ENCODE data around the gene SOX5.

Gene SOX5

DNA sequence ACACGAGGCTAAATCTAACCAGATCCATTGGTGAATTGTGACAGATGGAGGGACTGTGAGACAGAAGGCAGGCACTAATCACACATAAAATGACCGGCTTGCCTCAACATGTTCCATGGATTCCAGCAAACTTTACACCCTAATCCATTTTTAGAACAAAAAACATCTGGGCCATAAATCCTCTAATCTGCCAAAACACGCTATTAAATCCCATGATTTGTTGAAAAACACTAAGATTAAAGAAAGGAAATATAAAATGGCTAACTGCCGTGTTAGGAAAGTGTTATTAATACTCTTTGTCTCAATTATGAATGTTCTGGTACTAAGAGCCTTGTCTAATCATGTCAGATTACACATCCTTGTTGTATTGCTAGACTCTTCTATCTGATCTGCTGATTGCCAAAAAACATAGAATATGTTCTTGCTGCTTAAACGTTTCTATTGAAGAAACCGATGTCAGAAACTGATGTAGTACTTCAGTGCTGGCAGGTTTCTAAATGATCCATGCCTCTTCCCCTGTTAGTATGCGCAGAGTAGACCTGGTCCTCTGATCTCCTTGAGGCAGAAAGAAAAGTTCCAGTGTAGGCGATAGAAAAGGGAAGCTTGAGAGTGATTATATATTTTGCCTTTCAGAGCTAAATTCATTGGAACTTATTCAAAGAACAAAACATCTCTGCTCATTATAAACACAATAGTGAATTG, 384.9 kb downstream of the SOX5 start:
- Histone ChIP-seq H3K4me3 (ENCODE audit: low read depth in 1 of 2, low read length in 2 of 2) (no peak overlapping the region), H3K27ac (ENCODE audit: low read length) (no peak overlapping the region), H3K4me1 (ENCODE audit: control insufficient read depth in 1 of 2, insufficient read depth in 2 of 2, low read length in 2 of 2) (no peaks in the 10 kb centered on the region), H3K9me3 (ENCODE audit: control insufficient read depth in 1 of 2, low read length in 2 of 2) (no peaks in the 10 kb centered on the region), H3K27me3 (ENCODE audit: low read depth, low read length) (no peaks in the 10 kb centered on the region), H3K36me3 (ENCODE audit: control insufficient read depth in 1 of 2, insufficient read depth in 2 of 2, low read length in 2 of 2) (no peaks in the 10 kb centered on the region)

DNA sequence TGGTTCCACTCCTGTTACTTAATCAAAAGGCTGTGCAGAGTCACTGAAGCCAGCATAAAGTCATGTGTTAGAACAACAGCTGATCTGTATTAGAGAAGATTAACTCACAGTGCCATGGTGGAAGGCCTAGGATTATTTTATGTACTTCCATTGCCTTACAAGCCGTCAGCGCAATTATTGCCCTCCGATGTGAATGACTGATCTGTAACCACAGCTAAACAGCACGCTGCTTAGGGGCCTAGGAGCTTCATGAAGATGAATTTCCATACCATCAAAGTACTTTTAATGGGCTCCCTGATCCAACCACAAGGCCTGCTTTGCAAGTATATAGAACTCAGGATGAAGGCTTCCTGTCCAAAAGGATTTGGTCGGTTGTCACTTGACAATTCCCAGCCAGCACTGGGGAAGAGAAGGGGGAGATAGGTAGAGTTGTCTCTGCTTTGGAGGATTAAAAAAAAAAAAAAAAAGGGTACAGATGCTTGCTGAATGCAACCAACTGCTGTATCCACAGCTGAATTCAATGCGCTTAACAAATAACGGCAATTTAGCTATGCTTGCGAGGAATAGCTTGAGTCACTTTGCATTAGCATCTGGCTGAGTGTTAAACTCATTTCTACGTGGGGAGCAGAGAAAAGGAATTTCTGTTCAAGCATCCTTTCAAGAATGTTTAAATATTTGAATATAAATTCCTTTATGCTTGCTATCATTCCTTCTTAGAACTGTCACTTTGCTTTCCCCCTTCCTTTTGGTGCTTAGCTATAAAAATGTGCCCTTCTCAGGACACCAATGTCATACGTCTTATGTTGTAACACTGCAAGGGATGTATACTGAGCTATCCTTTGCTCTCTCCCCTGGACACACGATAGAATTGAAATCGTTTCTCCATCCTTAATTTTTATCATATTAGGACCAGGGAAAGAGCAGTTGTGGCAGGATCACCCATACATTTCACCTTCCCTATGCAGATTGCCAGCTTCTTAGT, 387.8 kb downstream of the SOX5 start:
- no peak overlapping the region for H3K27ac ChIP-seq (ENCODE audit: low read length)
- H3K4me3 ChIP-seq (ENCODE audit: low read depth in 1 of 2, low read length in 2 of 2), result no peak overlapping the region
- H3K36me3 ChIP-seq (ENCODE audit: control insufficient read depth in 1 of 2, insufficient read depth in 2 of 2, low read length in 2 of 2), result no peaks in the 10 kb centered on the region
- no peaks in the 10 kb centered on the region for H3K27me3 ChIP-seq (ENCODE audit: low read depth, low read length)
- no peaks in the 10 kb centered on the region for H3K9me3 ChIP-seq (ENCODE audit: control insufficient read depth in 1 of 2, low read length in 2 of 2)
- no peaks in the 10 kb centered on the region for H3K4me1 ChIP-seq (ENCODE audit: control insufficient read depth in 1 of 2, insufficient read depth in 2 of 2, low read length in 2 of 2)

DNA sequence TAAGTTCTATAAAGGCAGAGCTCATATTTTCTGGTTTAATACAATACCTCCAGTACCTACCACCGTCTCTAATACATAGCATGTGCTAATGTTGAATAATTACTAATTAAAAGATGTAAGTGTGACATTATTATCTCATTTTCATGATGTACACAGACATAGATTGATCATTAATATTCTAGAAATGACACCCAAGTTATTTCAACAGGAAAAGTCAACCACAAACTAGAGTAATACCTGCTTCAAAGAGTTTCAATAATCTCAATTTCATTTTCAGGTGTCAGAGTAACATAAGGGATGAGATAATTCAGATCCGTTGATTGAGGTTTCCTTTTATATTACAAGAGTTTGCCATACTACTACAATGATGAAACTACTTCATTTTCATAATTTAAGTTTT, 388.9 kb downstream of the SOX5 start:
- Histone ChIP-seq H3K27me3 (ENCODE audit: low read depth, low read length) (no peaks in the 10 kb centered on the region), H3K4me3 (ENCODE audit: low read depth in 1 of 2, low read length in 2 of 2) (no peak overlapping the region), H3K27ac (ENCODE audit: low read length) (no peak overlapping the region), H3K9me3 (ENCODE audit: control insufficient read depth in 1 of 2, low read length in 2 of 2) (no peaks in the 10 kb centered on the region), H3K36me3 (ENCODE audit: control insufficient read depth in 1 of 2, insufficient read depth in 2 of 2, low read length in 2 of 2) (no peaks in the 10 kb centered on the region), H3K4me1 (ENCODE audit: control insufficient read depth in 1 of 2, insufficient read depth in 2 of 2, low read length in 2 of 2) (no peaks in the 10 kb centered on the region)

- no peaks in the 10 kb centered on the region for H3K27me3 ChIP-seq (ENCODE audit: low read depth, low read length)
- no peaks in the 10 kb centered on the region for H3K4me1 ChIP-seq (ENCODE audit: control insufficient read depth in 1 of 2, insufficient read depth in 2 of 2, low read length in 2 of 2)
- no peak overlapping the region for H3K4me3 ChIP-seq (ENCODE audit: low read depth in 1 of 2, low read length in 2 of 2)
- no peaks in the 10 kb centered on the region for H3K36me3 ChIP-seq (ENCODE audit: control insufficient read depth in 1 of 2, insufficient read depth in 2 of 2, low read length in 2 of 2)
- H3K27ac ChIP-seq (ENCODE audit: low read length), result no peak overlapping the region
- H3K9me3 ChIP-seq (ENCODE audit: control insufficient read depth in 1 of 2, low read length in 2 of 2), result no peaks in the 10 kb centered on the region
These were observed 390.2 kb downstream of the SOX5 start for GRCh38 chr12:23559268-23559753.

DNA sequence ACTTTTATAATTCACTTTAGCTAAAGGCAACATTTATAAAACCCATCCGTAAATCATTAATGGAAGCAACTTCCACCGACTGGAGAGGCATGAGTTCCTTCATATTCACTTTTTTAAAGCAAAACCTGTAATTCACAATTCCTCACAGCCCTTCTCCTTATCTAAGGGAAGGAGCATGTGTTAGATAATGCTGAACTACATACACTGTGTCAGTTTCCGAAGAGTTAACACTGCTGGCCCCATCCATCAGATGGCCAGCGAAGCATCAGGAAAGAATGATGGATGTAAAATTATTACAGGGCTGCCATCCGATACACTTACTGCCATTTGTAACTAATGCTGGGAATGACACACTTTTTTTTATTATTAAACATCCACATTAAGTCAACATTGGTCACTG, 392.8 kb downstream of the SOX5 start:
- Histone ChIP-seq H3K9me3 (ENCODE audit: control insufficient read depth in 1 of 2, low read length in 2 of 2) (no peaks in the 10 kb centered on the region), H3K27ac (ENCODE audit: low read length) (no peak overlapping the region), H3K4me3 (ENCODE audit: low read depth in 1 of 2, low read length in 2 of 2) (no peak overlapping the region), H3K4me1 (ENCODE audit: control insufficient read depth in 1 of 2, insufficient read depth in 2 of 2, low read length in 2 of 2) (no peaks in the 10 kb centered on the region), H3K27me3 (ENCODE audit: low read depth, low read length) (no peaks in the 10 kb centered on the region), H3K36me3 (ENCODE audit: control insufficient read depth in 1 of 2, insufficient read depth in 2 of 2, low read length in 2 of 2) (no peaks in the 10 kb centered on the region)

- H3K4me3 ChIP-seq (ENCODE audit: low read depth in 1 of 2, low read length in 2 of 2), result no peak overlapping the region
These were observed 393.7 kb downstream of the SOX5 start for GRCh38 chr12:23555825-23556207.

GRCh38 chr12:23555180-23555824, 394.2 kb downstream of the SOX5 start:
- Histone ChIP-seq H3K4me1 (ENCODE audit: control insufficient read depth in 1 of 2, insufficient read depth in 2 of 2, low read length in 2 of 2) (no peaks in the 10 kb centered on the region), H3K27ac (ENCODE audit: low read length) (no peak overlapping the region), H3K4me3 (ENCODE audit: low read depth in 1 of 2, low read length in 2 of 2) (no peak overlapping the region), H3K27me3 (ENCODE audit: low read depth, low read length) (no peaks in the 10 kb centered on the region), H3K9me3 (ENCODE audit: control insufficient read depth in 1 of 2, low read length in 2 of 2) (no peaks in the 10 kb centered on the region), H3K36me3 (ENCODE audit: control insufficient read depth in 1 of 2, insufficient read depth in 2 of 2, low read length in 2 of 2) (no peaks in the 10 kb centered on the region)

More at GRCh38 chr12:23555825-23556207, 393.7 kb downstream of the SOX5 start:
- H3K36me3 ChIP-seq (ENCODE audit: control insufficient read depth in 1 of 2, insufficient read depth in 2 of 2, low read length in 2 of 2), result no peaks in the 10 kb centered on the region
- no peaks in the 10 kb centered on the region for H3K4me1 ChIP-seq (ENCODE audit: control insufficient read depth in 1 of 2, insufficient read depth in 2 of 2, low read length in 2 of 2)
- H3K27me3 ChIP-seq (ENCODE audit: low read depth, low read length), result no peaks in the 10 kb centered on the region
- no peaks in the 10 kb centered on the region for H3K9me3 ChIP-seq (ENCODE audit: control insufficient read depth in 1 of 2, low read length in 2 of 2)
- no peak overlapping the region for H3K27ac ChIP-seq (ENCODE audit: low read length)

GRCh38 chr12:23552417-23552816, 397.1 kb downstream of the SOX5 start:
- Histone ChIP-seq H3K4me3 (ENCODE audit: low read depth in 1 of 2, low read length in 2 of 2) (no peak overlapping the region), H3K36me3 (ENCODE audit: control insufficient read depth in 1 of 2, insufficient read depth in 2 of 2, low read length in 2 of 2) (no peaks in the 10 kb centered on the region), H3K27ac (ENCODE audit: low read length) (no peak overlapping the region), H3K4me1 (ENCODE audit: control insufficient read depth in 1 of 2, insufficient read depth in 2 of 2, low read length in 2 of 2) (no peaks in the 10 kb centered on the region), H3K9me3 (ENCODE audit: control insufficient read depth in 1 of 2, low read length in 2 of 2) (no peaks in the 10 kb centered on the region), H3K27me3 (ENCODE audit: low read depth, low read length) (no peaks in the 10 kb centered on the region)

DNA sequence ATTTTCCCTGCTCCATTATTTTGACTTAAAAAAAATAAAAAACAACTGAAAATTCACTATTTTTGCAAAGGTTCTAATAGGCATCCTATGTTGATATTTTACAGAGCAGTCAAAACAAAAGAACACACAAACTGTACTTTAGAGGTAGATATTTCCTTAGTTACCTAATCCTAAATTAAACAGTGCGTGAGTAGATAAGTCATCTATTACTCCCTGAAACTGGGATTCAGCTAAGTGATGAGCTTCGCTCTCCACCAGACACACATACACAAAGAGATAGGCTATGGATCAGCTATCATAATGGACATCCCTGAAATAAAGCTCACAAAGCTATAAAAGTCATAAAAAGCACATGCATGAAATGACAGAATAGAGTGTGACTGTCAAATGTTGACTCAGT, 398.7 kb downstream of the SOX5 start:
- H3K27me3 ChIP-seq (ENCODE audit: low read depth, low read length), result no peaks in the 10 kb centered on the region
- H3K4me3 ChIP-seq (ENCODE audit: low read depth in 1 of 2, low read length in 2 of 2), result no peak overlapping the region
- no peak overlapping the region for H3K27ac ChIP-seq (ENCODE audit: low read length)
- H3K9me3 ChIP-seq (ENCODE audit: control insufficient read depth in 1 of 2, low read length in 2 of 2), result no peaks in the 10 kb centered on the region
- peaks cover 0 to 4% of the 10 kb centered on the region in 2 donors for H3K36me3 ChIP-seq (ENCODE audit: control insufficient read depth in 1 of 2, insufficient read depth in 2 of 2, low read length in 2 of 2)
- no peaks in the 10 kb centered on the region for H3K4me1 ChIP-seq (ENCODE audit: control insufficient read depth in 1 of 2, insufficient read depth in 2 of 2, low read length in 2 of 2)

GRCh38 chr12:23548742-23549141, 400.7 kb downstream of the SOX5 start:
- Histone ChIP-seq H3K36me3 (ENCODE audit: control insufficient read depth in 1 of 2, insufficient read depth in 2 of 2, low read length in 2 of 2) (peaks cover 0 to 5% of the 10 kb centered on the region in 2 donors), H3K27ac (ENCODE audit: low read length) (no peak overlapping the region), H3K9me3 (ENCODE audit: control insufficient read depth in 1 of 2, low read length in 2 of 2) (no peaks in the 10 kb centered on the region), H3K4me1 (ENCODE audit: control insufficient read depth in 1 of 2, insufficient read depth in 2 of 2, low read length in 2 of 2) (no peaks in the 10 kb centered on the region), H3K4me3 (ENCODE audit: low read depth in 1 of 2, low read length in 2 of 2) (no peak overlapping the region), H3K27me3 (ENCODE audit: low read depth, low read length) (no peaks in the 10 kb centered on the region)

DNA sequence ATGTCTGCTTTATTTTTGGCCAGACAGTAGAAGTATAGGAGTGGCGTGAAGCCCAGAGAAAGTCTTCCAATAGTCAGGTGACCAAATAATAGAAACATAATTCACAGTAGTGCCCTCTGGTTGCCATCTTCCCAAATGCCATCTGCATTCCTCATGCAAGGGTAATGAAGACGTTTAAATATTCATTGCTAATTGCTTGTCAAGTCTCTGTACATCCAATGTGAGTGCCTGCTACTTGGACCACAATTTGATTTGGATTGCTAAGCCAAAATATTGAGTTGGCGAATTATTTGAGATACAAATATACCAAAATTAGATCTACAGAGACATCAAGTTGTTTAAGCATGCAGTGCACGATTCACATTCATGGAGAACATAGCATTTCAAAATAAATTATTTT, 402.7 kb downstream of the SOX5 start:
- H3K27me3 ChIP-seq (ENCODE audit: low read depth, low read length), result no peaks in the 10 kb centered on the region
- H3K4me3 ChIP-seq (ENCODE audit: low read depth in 1 of 2, low read length in 2 of 2), result no peak overlapping the region
- H3K27ac ChIP-seq (ENCODE audit: low read length), result no peak overlapping the region
- no peaks in the 10 kb centered on the region for H3K9me3 ChIP-seq (ENCODE audit: control insufficient read depth in 1 of 2, low read length in 2 of 2)
- no peaks in the 10 kb centered on the region for H3K4me1 ChIP-seq (ENCODE audit: control insufficient read depth in 1 of 2, insufficient read depth in 2 of 2, low read length in 2 of 2)
- peaks cover 0 to 5% of the 10 kb centered on the region in 2 donors for H3K36me3 ChIP-seq (ENCODE audit: control insufficient read depth in 1 of 2, insufficient read depth in 2 of 2, low read length in 2 of 2)

Data from muscle layer of duodenum (tissue), 2 donors.